Trophoblast cell (in vitro differentiated cells and primary cell): ENCODE measurements around the gene KL.

Source experiments
- DNase-seq, 2 donors: peaks; one replicate each; pipeline ENCODE4 v3.0.0-alpha.2; 2016
- H2AFZ ChIP-seq: 2 replicates; pipeline ENCODE4 v1.6.1; 2013; ENCODE audit warnings: low read length, moderate library complexity, mild to moderate bottlenecking; ENCODE audit not compliant: insufficient read depth, poor library complexity
- H2AK5ac ChIP-seq: 2 replicates; pipeline ENCODE4 v1.6.1; 2013; ENCODE audit warnings: mild to moderate bottlenecking, low read length
- H2BK120ac ChIP-seq: 2 replicates; pipeline ENCODE4 v1.6.1; 2013; ENCODE audit warnings: low read length, mild to moderate bottlenecking, moderate library complexity; ENCODE audit not compliant: insufficient read depth, poor library complexity
- H2BK12ac ChIP-seq: 2 replicates; pipeline ENCODE4 v1.6.1; 2013; ENCODE audit warnings: mild to moderate bottlenecking, low read length, moderate library complexity
- H2BK5ac ChIP-seq: 2 replicates; pipeline ENCODE4 v1.6.1; 2013; ENCODE audit warnings: low read length, low read depth, moderate library complexity, mild to moderate bottlenecking; ENCODE audit not compliant: poor library complexity
- H3K14ac ChIP-seq: 2 replicates; pipeline ENCODE4 v1.6.1; 2013; ENCODE audit warnings: mild to moderate bottlenecking, low read length
- H3K18ac ChIP-seq: 2 replicates; pipeline ENCODE4 v1.6.1; 2013; ENCODE audit warnings: mild to moderate bottlenecking, low read length
- H3K23ac ChIP-seq: 2 replicates; pipeline ENCODE4 v1.6.1; 2013; ENCODE audit warnings: low read length
- H3K27ac ChIP-seq: 2 replicates; pipeline ENCODE4 v1.5.1; 2013; ENCODE audit warnings: low read depth, mild to moderate bottlenecking, inconsistent platforms, low read length, moderate library complexity
- H3K27me3 ChIP-seq: 2 replicates; pipeline ENCODE4 v1.6.1; 2013; ENCODE audit warnings: inconsistent platforms, mild to moderate bottlenecking, low read length, moderate library complexity; ENCODE audit not compliant: insufficient read depth
- H3K36me3 ChIP-seq, 2 experiments: 1 replicate in 1 of 2; 2 replicates in 1 of 2; pipeline ENCODE4 v1.6.1; 2013; ENCODE audit warnings: low read length in 2 of 2, mild to moderate bottlenecking in 2 of 2, moderate library complexity in 1 of 2; ENCODE audit not compliant: insufficient read depth in 2 of 2, control insufficient read depth in 1 of 2
- H3K4ac ChIP-seq: 2 replicates; pipeline ENCODE4 v1.6.1; 2013; ENCODE audit warnings: low read depth, mild to moderate bottlenecking, low read length, moderate library complexity
- H3K4me1 ChIP-seq, 2 experiments: 1 replicate in 1 of 2; 2 replicates in 1 of 2; pipeline ENCODE4 v1.6.1; 2013; ENCODE audit warnings: low read length in 2 of 2, mild to moderate bottlenecking in 2 of 2, moderate library complexity in 1 of 2; ENCODE audit not compliant: insufficient read depth in 2 of 2, control insufficient read depth in 1 of 2
- H3K4me2 ChIP-seq: 2 replicates; pipeline ENCODE4 v1.6.1; 2013; ENCODE audit warnings: inconsistent platforms, mild to moderate bottlenecking, low read length, moderate library complexity
- H3K4me3 ChIP-seq: 2 replicates; pipeline ENCODE4 v1.5.1; 2013; ENCODE audit warnings: mild to moderate bottlenecking, low read depth, low read length, inconsistent platforms
- H3K79me1 ChIP-seq: one replicate; pipeline ENCODE4 v1.6.1; 2013; ENCODE audit warnings: low read length
- H3K79me2 ChIP-seq: 2 replicates; pipeline ENCODE4 v1.6.1; 2013; ENCODE audit warnings: low read length, mild to moderate bottlenecking; ENCODE audit not compliant: control insufficient read depth, insufficient read depth, poor library complexity
- H3K9ac ChIP-seq: 2 replicates; pipeline ENCODE4 v1.6.1; 2013; ENCODE audit warnings: mild to moderate bottlenecking, low read length
- H3K9me3 ChIP-seq: 2 replicates; pipeline ENCODE4 v1.6.1; 2013; ENCODE audit warnings: low read depth, mild to moderate bottlenecking, control low read depth, inconsistent platforms, low read length; ENCODE audit not compliant: insufficient read depth
- H4K12ac ChIP-seq: 2 replicates; pipeline ENCODE4 v1.6.1; 2013; ENCODE audit warnings: low read depth, mild to moderate bottlenecking, low read length, moderate library complexity
- H4K8ac ChIP-seq: 2 replicates; pipeline ENCODE4 v1.6.1; 2013; ENCODE audit warnings: low read depth, mild to moderate bottlenecking, low read length, moderate library complexity
- H4K91ac ChIP-seq: one replicate; pipeline ENCODE4 v1.6.1; 2013; ENCODE audit warnings: low read depth, mild to moderate bottlenecking, low read length, moderate library complexity
- WGBS: extraction: QIAGEN DNeasy Blood & Tissue Kit; methylation state at CpG from one replicate; pipeline ENCODE4 v1.1.7; 2013; ENCODE audit warnings: missing lambda C conversion rate; ENCODE audit not compliant: insufficient read length, insufficient coverage; ENCODE audit errors: extremely low coverage; 5-methylcytosine and 5-hydroxymethylcytosine counted together

KL gene

GRCh38 chr13:33066329-33066728 lies 50.1 kb downstream of the KL start:
- peak in 1 of 2 donors; percentile 30 for DNase-seq
- H3K27me3 ChIP-seq: no peaks in the 10 kb centered on the region
- H3K4me2 ChIP-seq: no peak overlapping the region

GRCh38 chr13:33069365-33069764 lies 53.1 kb downstream of the KL start:
- Histone ChIP-seq H3K9me3 (no peaks in the 10 kb centered on the region), H3K4me2 (no peak overlapping the region), H3K14ac (no peak overlapping the region), H2BK12ac (no peak overlapping the region), H3K79me1 (no peaks in the 10 kb centered on the region), H2AFZ (no peak overlapping the region), H2BK5ac (no peak overlapping the region), H3K36me3 (no peaks in the 10 kb centered on the region), H3K27ac (no peak overlapping the region), H3K18ac (no peak overlapping the region), H4K12ac (no peak overlapping the region), H2AK5ac (no peak overlapping the region), H2BK120ac (no peak overlapping the region), H3K4me1 (peaks cover 1 to 4% of the 10 kb centered on the region in 2 experiments), H3K79me2 (no peaks in the 10 kb centered on the region), H3K23ac (no peak overlapping the region), H3K4ac (no peak overlapping the region), H4K91ac (no peak overlapping the region), H3K9ac (no peak overlapping the region), H4K8ac (no peak overlapping the region), H3K27me3 (no peaks in the 10 kb centered on the region), H3K4me3 (no peak overlapping the region)
- WGBS: no CpG with 5 or more reads among the region's 2 CpGs
- DNase-seq: no peak

More at GRCh38 chr13:33066329-33066728, 50.1 kb downstream of the KL start:
- Histone ChIP-seq H3K4me3 (no peak overlapping the region), H3K79me1 (no peaks in the 10 kb centered on the region), H3K14ac (no peak overlapping the region), H3K27ac (no peak overlapping the region), H2BK12ac (no peak overlapping the region), H3K36me3 (no peaks in the 10 kb centered on the region), H4K91ac (no peak overlapping the region), H2BK120ac (no peak overlapping the region), H2BK5ac (no peak overlapping the region), H3K9me3 (no peaks in the 10 kb centered on the region), H3K4ac (no peak overlapping the region), H3K9ac (no peak overlapping the region), H4K8ac (no peak overlapping the region), H3K23ac (no peak overlapping the region), H4K12ac (no peak overlapping the region), H3K4me1 (no peaks in the 10 kb centered on the region), H2AFZ (no peak overlapping the region), H3K18ac (no peak overlapping the region), H2AK5ac (no peak overlapping the region), H3K79me2 (no peaks in the 10 kb centered on the region)
- no CpG with 5 or more reads among the region's 18 CpGs for WGBS

GRCh38 chr13:33070713-33071112 lies 54.5 kb downstream of the KL start:
- Histone ChIP-seq H3K23ac (no peak overlapping the region), H2AK5ac (no peak overlapping the region), H2BK120ac (no peak overlapping the region), H2BK5ac (no peak overlapping the region), H4K91ac (no peak overlapping the region), H3K4me1 (peaks cover 7 to 8% of the 10 kb centered on the region in 2 experiments), H3K9me3 (no peaks in the 10 kb centered on the region), H3K14ac (no peak overlapping the region), H3K79me2 (no peaks in the 10 kb centered on the region), H2AFZ (no peak overlapping the region), H3K9ac (no peak overlapping the region), H3K4me3 (no peak overlapping the region), H3K36me3 (no peaks in the 10 kb centered on the region), H3K4ac (no peak overlapping the region), H3K27ac (no peak overlapping the region), H4K8ac (no peak overlapping the region), H2BK12ac (no peak overlapping the region), H3K79me1 (peaks cover 1% of the 10 kb centered on the region), H3K18ac (no peak overlapping the region), H3K27me3 (no peaks in the 10 kb centered on the region), H4K12ac (no peak overlapping the region), H3K4me2 (no peak overlapping the region)
- no CpG with 5 or more reads among the region's 2 CpGs for WGBS
- DNase-seq: no peak

GRCh38 chr13:33072282-33072681 lies 56.1 kb downstream of the KL start:
- Histone ChIP-seq H3K79me2 (no peaks in the 10 kb centered on the region), H3K4ac (no peak overlapping the region), H2BK120ac (no peak overlapping the region), H2BK12ac (no peak overlapping the region), H2AK5ac (no peak overlapping the region), H2AFZ (no peak overlapping the region), H3K9ac (no peak overlapping the region), H2BK5ac (no peak overlapping the region), H4K12ac (no peak overlapping the region), H3K4me2 (no peak overlapping the region), H3K23ac (no peak overlapping the region), H3K4me1 (peaks cover 7 to 8% of the 10 kb centered on the region in 2 experiments), H3K9me3 (no peaks in the 10 kb centered on the region), H3K36me3 (no peaks in the 10 kb centered on the region), H3K27me3 (no peaks in the 10 kb centered on the region), H3K14ac (no peak overlapping the region), H3K79me1 (peaks cover 1% of the 10 kb centered on the region), H4K91ac (no peak overlapping the region), H4K8ac (no peak overlapping the region), H3K4me3 (no peak overlapping the region), H3K18ac (no peak overlapping the region), H3K27ac (no peak overlapping the region)
- DNase-seq: no peak
- WGBS: no CpG with 5 or more reads among the region's 2 CpGs
